ENCODE measurements around the gene OR4X1.
"Not testable (repeated sequence)": the region's sequence is repeated elsewhere in the genome, so short reads cannot be mapped to it uniquely, and the experiment has no call there.

DNA sequence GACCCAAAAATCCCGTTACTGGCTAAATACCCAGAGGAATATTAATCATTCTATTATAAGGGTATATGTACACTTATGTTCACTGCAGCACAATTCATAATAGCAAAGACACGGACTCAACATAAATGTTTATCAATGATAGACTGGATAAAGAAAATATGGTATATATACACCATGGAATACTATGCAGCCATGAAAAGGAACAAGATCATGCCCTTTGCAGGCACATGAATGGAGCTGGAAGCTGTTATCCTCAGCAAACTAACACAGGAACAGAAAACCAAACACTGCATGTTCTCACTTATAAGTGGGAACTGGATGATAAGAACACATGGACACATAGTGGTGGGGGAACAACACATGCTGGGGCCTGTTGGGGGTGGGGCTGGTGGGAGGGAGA is 49.9 kb downstream of the OR4X1 start:
- TF ChIP-seq, protein P1, sequence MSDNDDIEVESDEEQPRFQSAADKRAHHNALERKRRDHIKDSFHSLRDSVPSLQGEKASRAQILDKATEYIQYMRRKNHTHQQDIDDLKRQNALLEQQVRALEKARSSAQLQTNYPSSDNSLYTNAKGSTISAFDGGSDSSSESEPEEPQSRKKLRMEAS (IDR thresholded peaks at IDR 0.05), result not testable (repeated sequence)
- TF ChIP-seq, protein P2, sequence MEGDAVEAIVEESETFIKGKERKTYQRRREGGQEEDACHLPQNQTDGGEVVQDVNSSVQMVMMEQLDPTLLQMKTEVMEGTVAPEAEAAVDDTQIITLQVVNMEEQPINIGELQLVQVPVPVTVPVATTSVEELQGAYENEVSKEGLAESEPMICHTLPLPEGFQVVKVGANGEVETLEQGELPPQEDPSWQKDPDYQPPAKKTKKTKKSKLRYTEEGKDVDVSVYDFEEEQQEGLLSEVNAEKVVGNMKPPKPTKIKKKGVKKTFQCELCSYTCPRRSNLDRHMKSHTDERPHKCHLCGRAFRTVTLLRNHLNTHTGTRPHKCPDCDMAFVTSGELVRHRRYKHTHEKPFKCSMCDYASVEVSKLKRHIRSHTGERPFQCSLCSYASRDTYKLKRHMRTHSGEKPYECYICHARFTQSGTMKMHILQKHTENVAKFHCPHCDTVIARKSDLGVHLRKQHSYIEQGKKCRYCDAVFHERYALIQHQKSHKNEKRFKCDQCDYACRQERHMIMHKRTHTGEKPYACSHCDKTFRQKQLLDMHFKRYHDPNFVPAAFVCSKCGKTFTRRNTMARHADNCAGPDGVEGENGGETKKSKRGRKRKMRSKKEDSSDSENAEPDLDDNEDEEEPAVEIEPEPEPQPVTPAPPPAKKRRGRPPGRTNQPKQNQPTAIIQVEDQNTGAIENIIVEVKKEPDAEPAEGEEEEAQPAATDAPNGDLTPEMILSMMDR (IDR thresholded peaks at IDR 0.05; ENCODE audit: low read depth, low read length, missing input control), result not testable (repeated sequence)
- TF ChIP-seq, protein P3, sequence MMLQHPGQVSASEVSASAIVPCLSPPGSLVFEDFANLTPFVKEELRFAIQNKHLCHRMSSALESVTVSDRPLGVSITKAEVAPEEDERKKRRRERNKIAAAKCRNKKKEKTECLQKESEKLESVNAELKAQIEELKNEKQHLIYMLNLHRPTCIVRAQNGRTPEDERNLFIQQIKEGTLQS (IDR thresholded peaks at IDR 0.05), result not testable (repeated sequence)
- TF ChIP-seq JUND (IDR thresholded peaks at IDR 0.05); TAF1 (conservative IDR thresholded peaks at IDR 0.05); YY1 (IDR thresholded peaks at IDR 0.05); GABPA (IDR thresholded peaks at IDR 0.05 in 1 of 2, conservative IDR thresholded peaks at IDR 0.05 in 1 of 2); RXRA (IDR thresholded peaks at IDR 0.05); FOXA1 (IDR thresholded peaks at IDR 0.05); EGR1 (IDR thresholded peaks at IDR 0.05; ENCODE audit: low read depth in 2 of 2); SP1 (IDR thresholded peaks at IDR 0.05): not testable (repeated sequence)
- TF ChIP-seq, protein P4, sequence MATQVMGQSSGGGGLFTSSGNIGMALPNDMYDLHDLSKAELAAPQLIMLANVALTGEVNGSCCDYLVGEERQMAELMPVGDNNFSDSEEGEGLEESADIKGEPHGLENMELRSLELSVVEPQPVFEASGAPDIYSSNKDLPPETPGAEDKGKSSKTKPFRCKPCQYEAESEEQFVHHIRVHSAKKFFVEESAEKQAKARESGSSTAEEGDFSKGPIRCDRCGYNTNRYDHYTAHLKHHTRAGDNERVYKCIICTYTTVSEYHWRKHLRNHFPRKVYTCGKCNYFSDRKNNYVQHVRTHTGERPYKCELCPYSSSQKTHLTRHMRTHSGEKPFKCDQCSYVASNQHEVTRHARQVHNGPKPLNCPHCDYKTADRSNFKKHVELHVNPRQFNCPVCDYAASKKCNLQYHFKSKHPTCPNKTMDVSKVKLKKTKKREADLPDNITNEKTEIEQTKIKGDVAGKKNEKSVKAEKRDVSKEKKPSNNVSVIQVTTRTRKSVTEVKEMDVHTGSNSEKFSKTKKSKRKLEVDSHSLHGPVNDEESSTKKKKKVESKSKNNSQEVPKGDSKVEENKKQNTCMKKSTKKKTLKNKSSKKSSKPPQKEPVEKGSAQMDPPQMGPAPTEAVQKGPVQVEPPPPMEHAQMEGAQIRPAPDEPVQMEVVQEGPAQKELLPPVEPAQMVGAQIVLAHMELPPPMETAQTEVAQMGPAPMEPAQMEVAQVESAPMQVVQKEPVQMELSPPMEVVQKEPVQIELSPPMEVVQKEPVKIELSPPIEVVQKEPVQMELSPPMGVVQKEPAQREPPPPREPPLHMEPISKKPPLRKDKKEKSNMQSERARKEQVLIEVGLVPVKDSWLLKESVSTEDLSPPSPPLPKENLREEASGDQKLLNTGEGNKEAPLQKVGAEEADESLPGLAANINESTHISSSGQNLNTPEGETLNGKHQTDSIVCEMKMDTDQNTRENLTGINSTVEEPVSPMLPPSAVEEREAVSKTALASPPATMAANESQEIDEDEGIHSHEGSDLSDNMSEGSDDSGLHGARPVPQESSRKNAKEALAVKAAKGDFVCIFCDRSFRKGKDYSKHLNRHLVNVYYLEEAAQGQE (IDR thresholded peaks at IDR 0.05), result not testable (repeated sequence)
